ENCODE measurements around the gene METTL27.
"Not testable (repeated sequence)": the region's sequence is repeated elsewhere in the genome, so short reads cannot be mapped to it uniquely, and the experiment has no call there.

Gene METTL27

GRCh38 chr7:73844848-73845460, 2.6 kb upstream of the METTL27 start:
- no peak for DNase-seq
- in situ Hi-C loops (cut with HindIII; ENCODE audit: low pct_ligation_motif_present, low pct_unique_long_range_greater_than_20kb, low sequenced_read_pairs), result no loop called here

DNA sequence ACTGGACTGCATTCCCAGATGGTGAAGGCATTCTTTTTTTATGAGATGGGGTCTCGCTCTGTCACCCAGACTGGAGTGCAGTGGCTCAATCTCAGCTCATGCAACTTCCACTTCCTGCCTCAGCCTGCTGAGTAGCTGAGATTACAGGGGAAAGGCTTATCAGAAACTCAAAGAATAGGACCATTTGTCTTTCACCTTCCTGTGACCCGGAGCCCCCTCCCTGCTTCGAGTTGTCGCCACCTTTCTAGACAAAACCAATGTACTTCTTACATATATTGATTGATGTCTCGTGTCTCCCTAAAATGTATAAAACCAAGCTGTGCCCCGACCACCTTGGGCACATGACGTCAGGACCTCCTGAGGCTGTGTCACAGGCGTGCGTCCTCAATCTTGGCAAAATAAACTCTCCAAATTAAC, 1.8 kb upstream of the METTL27 start:
- no peak for DNase-seq
- in situ Hi-C loops (cut with HindIII; ENCODE audit: low pct_ligation_motif_present, low pct_unique_long_range_greater_than_20kb, low sequenced_read_pairs), result no loop called here

DNA sequence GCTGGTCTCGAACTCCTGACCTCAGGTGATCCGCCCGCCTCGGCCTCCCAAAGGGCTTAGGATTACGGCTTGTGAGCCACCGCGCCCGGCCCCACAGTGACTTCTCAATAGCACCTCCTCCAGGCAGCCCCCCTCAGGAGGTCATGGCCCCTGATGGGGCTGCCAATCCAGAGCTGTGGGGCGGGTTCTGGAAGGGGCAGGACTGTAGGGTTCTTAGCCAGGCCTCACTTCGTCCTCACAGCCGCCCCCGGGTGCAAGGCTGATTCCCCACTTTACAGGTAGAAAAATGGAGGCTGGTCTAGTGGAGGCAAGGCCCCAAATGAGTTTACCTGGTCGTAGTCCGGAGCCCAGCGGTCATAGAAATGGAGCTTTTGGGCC, 638 bp downstream of the METTL27 start:
- DNase-seq, result peak; percentile 57
- in situ Hi-C loops (cut with HindIII; ENCODE audit: low pct_ligation_motif_present, low pct_unique_long_range_greater_than_20kb, low sequenced_read_pairs), result no loop called here

DNA sequence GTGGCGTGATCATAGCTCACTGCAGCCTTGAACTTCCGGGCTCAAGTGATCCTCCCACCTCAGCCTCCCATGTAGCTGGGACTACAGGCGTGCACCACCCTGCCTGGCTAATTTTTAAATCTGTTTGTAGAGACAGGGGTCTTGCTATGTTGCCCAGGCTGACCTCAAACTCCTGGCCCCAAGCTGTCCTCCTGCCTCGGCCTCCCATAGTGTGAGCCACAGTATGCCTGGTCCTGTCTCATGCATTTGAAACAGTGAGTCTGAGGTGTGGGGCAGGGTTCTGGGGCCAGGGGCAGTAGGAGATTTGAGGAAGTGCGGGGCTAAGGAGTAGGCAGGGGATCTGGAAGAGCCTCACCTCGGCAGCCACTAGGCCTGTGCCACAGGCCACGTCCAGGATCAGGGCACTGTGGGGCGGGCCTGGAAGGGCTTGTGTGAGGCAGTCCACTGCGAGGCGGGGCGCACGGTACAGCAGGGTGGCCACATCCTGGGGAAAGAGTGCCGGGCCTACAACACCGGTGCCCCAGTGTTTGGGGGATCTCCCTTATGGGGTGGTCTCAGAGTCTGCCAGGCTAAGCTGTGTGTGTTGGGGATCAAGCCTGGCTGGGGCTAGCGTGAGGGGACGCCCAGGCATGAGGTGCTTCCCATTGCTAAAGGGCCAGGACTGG, 1.5 kb downstream of the METTL27 start:
- in situ Hi-C loops (cut with HindIII; ENCODE audit: low pct_ligation_motif_present, low pct_unique_long_range_greater_than_20kb, low sequenced_read_pairs), result no loop called here
- no peak for DNase-seq

DNA sequence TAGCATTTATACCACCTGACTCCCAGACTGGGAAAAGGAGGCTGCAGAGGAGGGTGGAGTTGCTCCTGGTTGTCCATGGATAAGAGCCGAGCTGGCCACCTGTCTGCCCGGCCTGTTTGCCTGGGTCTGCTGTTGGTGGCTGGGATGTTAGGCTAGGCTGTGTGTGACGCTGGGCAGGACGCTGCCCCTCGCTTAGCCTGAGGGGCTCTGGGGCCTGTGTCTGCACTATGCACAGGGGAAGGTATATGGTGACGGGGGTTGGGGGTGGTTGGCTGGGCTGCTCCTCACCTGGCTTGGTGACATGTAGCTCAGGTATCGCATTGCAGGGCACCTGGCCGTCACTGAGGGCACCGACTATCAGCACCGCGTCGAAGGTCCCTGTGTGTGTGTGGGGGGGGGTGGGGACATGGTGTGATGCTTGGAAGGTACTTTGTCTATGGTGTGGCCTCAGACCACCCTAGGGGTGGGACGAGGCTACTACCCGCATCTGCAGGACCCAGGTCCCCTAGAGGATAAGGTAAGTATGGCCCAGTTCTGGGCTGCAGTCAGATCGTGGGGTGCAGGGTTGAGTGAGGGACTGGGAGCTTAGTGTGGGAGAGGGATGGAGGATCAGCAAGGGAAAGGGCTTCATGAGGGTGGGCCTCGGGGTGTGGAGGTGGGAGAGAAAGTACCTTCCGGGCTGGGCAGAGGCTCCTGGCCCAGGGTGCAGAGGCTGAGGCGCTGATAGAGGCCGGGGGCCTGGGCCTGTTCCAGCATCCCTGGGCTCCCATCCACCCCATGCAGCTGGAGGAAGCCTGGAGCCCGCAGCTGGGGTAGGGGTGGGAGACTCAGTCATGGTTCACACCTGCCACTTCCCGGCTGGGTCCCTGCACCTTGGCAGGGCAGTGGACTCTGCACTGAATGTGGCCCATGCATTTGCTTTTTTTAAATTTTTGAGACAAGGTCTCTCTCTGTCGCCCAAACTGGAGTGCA, 2.3 kb downstream of the METTL27 start:
- peak; percentile 33 for DNase-seq

GRCh38 chr7:73839290-73839689, 3.0 kb downstream of the METTL27 start:
- no peak for DNase-seq
- in situ Hi-C loops (cut with HindIII; ENCODE audit: low pct_ligation_motif_present, low pct_unique_long_range_greater_than_20kb, low sequenced_read_pairs), result no loop called here

More for the DNA sequence above, 2.3 kb downstream of the METTL27 start:
- in situ Hi-C loops (cut with HindIII; ENCODE audit: low pct_ligation_motif_present, low pct_unique_long_range_greater_than_20kb, low sequenced_read_pairs), result no loop called here

- no peak for DNase-seq
- in situ Hi-C loops (cut with HindIII; ENCODE audit: low pct_ligation_motif_present, low pct_unique_long_range_greater_than_20kb, low sequenced_read_pairs), result no loop called here
Observed at GRCh38 chr7:73838642-73839041, 3.7 kb downstream of the METTL27 start.

- DNase-seq; in situ Hi-C loops (cut with HindIII; ENCODE audit: low pct_ligation_motif_present, low pct_unique_long_range_greater_than_20kb, low sequenced_read_pairs): not testable (repeated sequence)
Observed at GRCh38 chr7:73837167-73837566, 5.1 kb downstream of the METTL27 start.

GRCh38 chr7:73834626-73835191, 7.6 kb downstream of the METTL27 start:
- DNase-seq, result no peak
- in situ Hi-C loops (cut with HindIII; ENCODE audit: low pct_ligation_motif_present, low pct_unique_long_range_greater_than_20kb, low sequenced_read_pairs), result no loop called here

DNA sequence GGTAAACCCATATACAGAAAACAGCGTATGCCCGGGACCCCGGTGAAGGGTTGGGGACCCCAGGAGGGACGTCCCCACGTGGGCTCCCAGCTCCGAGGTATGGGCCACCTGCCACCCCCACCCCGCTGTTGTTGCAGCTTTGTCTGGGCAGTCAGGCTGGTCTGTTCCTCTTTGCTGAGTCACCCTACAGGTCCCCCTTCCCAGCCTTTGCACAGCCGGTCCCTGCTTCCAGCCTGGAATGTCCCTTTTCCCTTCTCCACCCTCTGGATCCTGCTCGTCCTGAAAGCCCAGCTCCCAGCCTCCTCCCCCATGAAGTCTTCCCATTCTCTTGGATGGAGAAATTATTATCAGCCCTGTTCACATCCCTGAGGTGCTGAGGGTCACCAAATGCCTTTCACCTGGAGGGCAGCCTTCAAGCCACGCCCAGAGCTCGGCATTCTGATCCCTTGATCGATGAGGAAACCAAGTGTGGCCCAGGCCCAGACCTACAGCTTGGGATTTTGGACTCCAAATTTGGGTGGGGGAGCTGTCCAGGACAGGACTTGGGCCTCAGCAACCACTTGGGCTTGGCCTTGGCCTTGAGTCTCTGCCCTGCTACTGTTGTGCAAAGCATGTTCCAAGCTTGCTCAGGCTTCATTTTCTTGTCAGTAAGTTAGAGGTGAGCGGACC, 8.9 kb downstream of the METTL27 start:
- no peak for DNase-seq
- in situ Hi-C loops (cut with HindIII; ENCODE audit: low pct_ligation_motif_present, low pct_unique_long_range_greater_than_20kb, low sequenced_read_pairs), result no loop called here

- no peak for DNase-seq
- in situ Hi-C loops (cut with HindIII; ENCODE audit: low pct_ligation_motif_present, low pct_unique_long_range_greater_than_20kb, low sequenced_read_pairs), result no loop called here
Observed at GRCh38 chr7:73832806-73833205, 9.5 kb downstream of the METTL27 start.

DNA sequence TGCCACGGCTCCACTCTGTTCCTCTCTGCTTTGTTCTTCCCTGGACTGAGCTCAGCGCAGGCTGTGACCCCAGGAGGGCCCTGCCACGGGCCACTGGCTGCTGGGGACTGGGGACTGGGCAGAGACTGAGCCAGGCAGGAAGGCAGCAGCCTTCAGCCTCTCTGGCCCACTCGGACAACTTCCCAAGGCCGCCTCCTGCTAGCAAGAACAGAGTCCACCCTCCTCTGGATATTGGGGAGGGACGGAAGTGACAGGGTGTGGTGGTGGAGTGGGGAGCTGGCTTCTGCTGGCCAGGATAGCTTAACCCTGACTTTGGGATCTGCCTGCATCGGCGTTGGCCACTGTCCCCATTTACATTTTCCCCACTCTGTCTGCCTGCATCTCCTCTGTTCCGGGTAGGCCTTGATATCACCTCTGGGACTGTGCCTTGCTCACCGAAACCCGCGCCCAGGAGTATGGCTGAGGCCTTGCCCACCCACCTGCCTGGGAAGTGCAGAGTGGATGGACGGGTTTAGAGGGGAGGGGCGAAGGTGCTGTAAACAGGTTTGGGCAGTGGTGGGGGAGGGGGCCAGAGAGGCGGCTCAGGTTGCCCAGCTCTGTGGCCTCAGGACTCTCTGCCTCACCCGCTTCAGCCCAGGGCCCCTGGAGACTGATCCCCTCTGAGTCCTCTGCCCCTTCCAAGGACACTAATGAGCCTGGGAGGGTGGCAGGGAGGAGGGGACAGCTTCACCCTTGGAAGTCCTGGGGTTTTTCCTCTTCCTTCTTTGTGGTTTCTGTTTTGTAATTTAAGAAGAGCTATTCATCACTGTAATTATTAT, 10.3 kb downstream of the METTL27 start:
- DNase-seq, result no peak
- in situ Hi-C loops (cut with HindIII; ENCODE audit: low pct_ligation_motif_present, low pct_unique_long_range_greater_than_20kb, low sequenced_read_pairs), result no loop called here

GRCh38 chr7:73831584-73831833, 10.8 kb downstream of the METTL27 start:
- in situ Hi-C loops (cut with HindIII; ENCODE audit: low pct_ligation_motif_present, low pct_unique_long_range_greater_than_20kb, low sequenced_read_pairs), result no loop called here
- no peak for DNase-seq

- DNase-seq, result no peak
- in situ Hi-C loops (cut with HindIII; ENCODE audit: low pct_ligation_motif_present, low pct_unique_long_range_greater_than_20kb, low sequenced_read_pairs), result no loop called here
Observed at GRCh38 chr7:73830681-73831583, 11.4 kb downstream of the METTL27 start, which contains the start of gene CLDN4. CLDN4 (plus strand) TSS chr7:73830996; CDS start chr7:73831202, 206 bp downstream.

DNA sequence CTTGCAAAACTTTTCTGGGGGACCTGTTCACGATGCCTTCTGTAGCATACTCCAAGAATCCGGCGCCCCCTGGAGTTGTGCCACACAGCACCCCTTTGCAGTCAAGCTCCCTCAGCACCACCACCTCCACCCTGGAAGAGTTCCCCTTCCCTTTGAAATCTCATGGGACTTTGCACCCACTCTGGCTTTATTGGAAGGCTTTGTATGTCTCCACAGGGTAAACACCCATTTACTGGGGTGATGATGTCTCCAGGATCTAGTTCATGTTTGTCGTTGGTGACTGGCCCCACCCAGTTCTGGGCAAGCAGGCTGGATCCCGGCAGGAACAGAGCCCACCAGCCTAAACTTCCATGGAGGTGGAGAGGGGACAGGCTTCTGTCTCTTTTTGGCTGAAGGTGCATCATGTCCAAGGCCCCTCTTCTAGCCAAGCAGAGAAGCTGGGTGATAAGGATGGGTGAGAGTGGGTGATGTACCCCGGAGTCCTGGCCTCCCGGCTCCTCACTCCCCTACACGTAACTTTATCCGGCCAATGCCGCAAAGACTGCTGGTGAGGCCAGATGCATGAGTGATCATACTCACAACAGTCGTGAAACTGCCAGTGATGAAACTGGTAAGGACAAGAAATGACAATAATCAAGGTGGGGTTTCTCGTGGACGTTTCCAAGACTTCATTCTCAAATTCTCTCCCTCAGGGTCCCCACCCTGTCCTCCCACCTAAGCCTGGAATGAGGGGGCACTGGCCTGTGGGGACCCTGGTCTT, 12.2 kb downstream of the METTL27 start:
- in situ Hi-C loops (cut with HindIII; ENCODE audit: low pct_ligation_motif_present, low pct_unique_long_range_greater_than_20kb, low sequenced_read_pairs), result no loop called here
- no peak for DNase-seq

DNA sequence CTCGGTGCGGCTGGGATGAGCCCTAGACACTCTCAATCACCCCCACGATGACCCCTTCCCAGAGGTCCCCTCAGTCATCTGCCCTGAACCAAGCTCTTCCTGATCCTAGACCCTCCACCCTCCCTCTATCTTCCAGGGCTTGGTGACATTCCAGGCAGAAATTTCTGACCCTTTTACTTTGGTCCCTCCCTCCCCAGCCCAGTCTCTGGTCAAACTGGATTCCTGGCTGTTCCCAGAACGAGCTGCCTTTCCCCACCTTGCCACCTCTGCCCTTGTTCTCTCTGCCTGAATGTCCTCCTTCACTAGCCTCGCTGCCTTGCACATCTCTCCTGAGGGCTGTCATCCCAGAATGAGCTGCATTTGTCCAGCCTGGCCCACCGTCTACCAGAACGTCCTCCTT, 12.8 kb downstream of the METTL27 start:
- DNase-seq, result no peak
- in situ Hi-C loops (cut with HindIII; ENCODE audit: low pct_ligation_motif_present, low pct_unique_long_range_greater_than_20kb, low sequenced_read_pairs), result no loop called here
